IPS DF 6.9 (cell line): ENCODE data around the gene GRK4.

Experiments used
- DNase-seq: peaks from one replicate; pipeline ENCODE4 v3.0.0-alpha.2; 2013; ENCODE audit warnings: low read depth, low spot score
- H3K27ac ChIP-seq: one replicate; pipeline ENCODE4 v1.5.1; 2013; ENCODE audit warnings: low read length, control low read depth
- H3K27me3 ChIP-seq: 2 replicates; pipeline ENCODE4 v1.6.1; 2013; ENCODE audit warnings: mild to moderate bottlenecking, low read length; ENCODE audit not compliant: control insufficient read depth, insufficient read depth
- H3K36me3 ChIP-seq: 2 replicates; pipeline ENCODE4 v1.6.1; 2013; ENCODE audit warnings: low read length; ENCODE audit not compliant: control insufficient read depth, insufficient read depth
- H3K4me1 ChIP-seq: 2 replicates; pipeline ENCODE4 v1.6.1; 2013; ENCODE audit warnings: low read length; ENCODE audit not compliant: control insufficient read depth, insufficient read depth
- H3K4me3 ChIP-seq: 2 replicates; pipeline ENCODE4 v1.5.1; 2013; ENCODE audit warnings: mild to moderate bottlenecking, low read length
- H3K9me3 ChIP-seq: 2 replicates; pipeline ENCODE4 v1.6.1; 2013; ENCODE audit warnings: low read length, inconsistent platforms; ENCODE audit not compliant: control insufficient read depth, insufficient read depth
- WGBS: extraction: QIAGEN DNeasy Blood & Tissue Kit; methylation state at CpG from one replicate; pipeline ENCODE4 v1.1.7; 2013; ENCODE audit warnings: mixed read lengths, missing lambda C conversion rate; ENCODE audit not compliant: insufficient read length, insufficient coverage; 5-methylcytosine and 5-hydroxymethylcytosine counted together

The GRK4 gene

DNA sequence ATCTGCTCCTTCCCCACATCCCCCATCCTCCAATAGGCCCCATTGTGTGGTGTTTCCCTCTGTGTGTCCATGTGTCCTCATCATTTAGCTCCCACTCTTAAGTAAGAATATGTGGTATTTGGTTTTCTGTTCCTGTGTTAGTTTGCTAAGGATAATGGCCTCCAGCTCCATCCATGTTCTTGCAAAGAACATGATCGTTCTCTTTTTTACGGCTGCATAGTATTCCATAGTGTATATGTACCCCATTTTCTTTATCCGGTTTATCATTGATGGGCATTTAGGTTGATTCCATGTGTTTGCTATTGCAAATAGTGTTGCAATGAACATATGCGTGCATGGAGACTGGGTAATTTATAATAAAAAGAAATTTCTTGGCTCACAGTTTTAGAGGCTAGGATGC, 31.5 kb downstream of the GRK4 start:
- no peak for DNase-seq
- Histone ChIP-seq H3K4me3 (no peak overlapping the region), H3K27me3 (no peaks in the 10 kb centered on the region), H3K36me3 (no peaks in the 10 kb centered on the region), H3K4me1 (no peaks in the 10 kb centered on the region), H3K9me3 (no peaks in the 10 kb centered on the region), H3K27ac (no peak overlapping the region)
- no CpG with 5 or more reads among the region's 4 CpGs for WGBS

DNA sequence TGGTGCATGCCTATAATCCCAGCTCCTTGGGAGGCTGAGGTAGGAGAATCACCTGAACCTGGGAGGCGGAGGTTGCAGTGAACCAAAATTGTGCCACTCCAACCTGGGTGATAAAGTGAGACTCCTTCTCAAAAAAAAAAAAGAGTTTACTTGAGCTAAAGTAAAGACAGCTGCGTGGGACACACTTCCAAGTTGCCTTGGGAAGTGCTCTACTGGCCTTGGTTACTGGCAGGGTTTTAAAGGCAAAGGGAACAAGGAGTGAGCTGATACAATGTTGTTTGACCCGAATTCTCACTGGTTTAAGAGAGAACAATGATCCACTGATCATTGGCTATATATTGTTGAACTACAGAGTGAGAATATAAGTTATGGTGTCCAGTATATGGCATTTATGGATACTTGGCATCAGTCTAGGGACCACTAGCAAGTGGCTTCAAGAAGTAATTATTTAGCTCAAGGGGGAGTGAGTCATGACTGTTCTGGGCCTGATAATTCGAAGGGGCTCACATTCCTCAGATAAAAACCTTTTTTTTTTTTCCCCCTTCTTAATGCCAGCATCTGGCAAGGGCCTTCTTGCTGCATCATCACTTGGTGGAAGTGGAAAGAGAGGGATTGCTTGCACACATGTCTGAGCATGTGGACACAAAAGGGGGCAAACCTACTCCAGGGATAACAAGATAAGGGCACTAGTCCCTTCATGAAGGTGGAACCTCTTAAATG, 32.3 kb downstream of the GRK4 start:
- H3K27me3 ChIP-seq = no peaks in the 10 kb centered on the region
- H3K9me3 ChIP-seq = no peaks in the 10 kb centered on the region
- DNase-seq = no peak
- WGBS = no CpG with 5 or more reads among the region's 4 CpGs
- H3K27ac ChIP-seq = no peak overlapping the region
- H3K4me3 ChIP-seq = no peak overlapping the region
- H3K36me3 ChIP-seq = no peaks in the 10 kb centered on the region
- no peaks in the 10 kb centered on the region for H3K4me1 ChIP-seq

DNA sequence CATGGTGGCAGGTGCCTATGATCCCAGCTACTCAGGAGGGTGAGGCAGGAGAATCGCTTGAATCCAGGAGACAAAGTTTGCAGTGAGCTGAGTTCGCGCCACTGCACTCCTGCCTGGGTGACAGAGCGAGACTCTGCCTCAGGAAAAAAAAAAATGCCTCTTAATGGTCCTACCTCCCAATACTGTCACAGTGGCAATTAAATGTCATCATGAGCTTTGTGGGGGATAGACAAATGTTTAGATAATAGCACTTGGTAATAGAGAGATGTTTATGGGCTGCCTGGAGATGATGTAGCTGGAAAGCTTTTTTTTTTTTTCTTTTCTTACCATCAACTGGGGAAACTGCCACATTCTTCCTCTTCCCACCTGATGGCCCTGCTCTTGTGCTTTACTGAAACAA, 33.0 kb downstream of the GRK4 start:
- H3K27me3 ChIP-seq = no peaks in the 10 kb centered on the region
- H3K9me3 ChIP-seq = no peaks in the 10 kb centered on the region
- no peak overlapping the region for H3K27ac ChIP-seq
- no peak for DNase-seq
- no CpG with 5 or more reads among the region's 4 CpGs for WGBS
- no peak overlapping the region for H3K4me3 ChIP-seq
- no peaks in the 10 kb centered on the region for H3K36me3 ChIP-seq
- no peaks in the 10 kb centered on the region for H3K4me1 ChIP-seq

DNA sequence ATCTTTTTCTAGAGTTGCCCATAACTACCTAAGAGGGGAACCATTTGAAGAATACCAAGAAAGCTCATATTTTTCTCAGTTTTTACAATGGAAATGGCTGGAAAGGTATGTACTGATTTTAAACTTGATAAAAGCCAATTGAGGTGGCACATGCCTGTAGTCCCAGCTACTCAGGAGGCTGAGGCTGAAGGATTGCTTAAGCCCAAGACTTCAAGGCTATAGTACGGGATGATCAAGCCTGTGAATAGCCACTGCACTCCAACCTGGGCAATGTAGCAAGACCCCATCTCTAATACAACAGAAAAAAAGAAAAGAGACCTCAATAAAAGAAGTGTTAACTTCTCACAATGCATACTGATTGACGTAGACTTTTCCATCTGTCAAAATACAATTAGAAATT, 44.4 kb downstream of the GRK4 start:
- H3K27me3 ChIP-seq = no peaks in the 10 kb centered on the region
- no peaks in the 10 kb centered on the region for H3K9me3 ChIP-seq
- no peaks in the 10 kb centered on the region for H3K36me3 ChIP-seq
- no peak overlapping the region for H3K4me3 ChIP-seq
- no peaks in the 10 kb centered on the region for H3K4me1 ChIP-seq
- WGBS = no CpG with 5 or more reads among the region's 2 CpGs
- no peak for DNase-seq
- H3K27ac ChIP-seq = no peak overlapping the region

DNA sequence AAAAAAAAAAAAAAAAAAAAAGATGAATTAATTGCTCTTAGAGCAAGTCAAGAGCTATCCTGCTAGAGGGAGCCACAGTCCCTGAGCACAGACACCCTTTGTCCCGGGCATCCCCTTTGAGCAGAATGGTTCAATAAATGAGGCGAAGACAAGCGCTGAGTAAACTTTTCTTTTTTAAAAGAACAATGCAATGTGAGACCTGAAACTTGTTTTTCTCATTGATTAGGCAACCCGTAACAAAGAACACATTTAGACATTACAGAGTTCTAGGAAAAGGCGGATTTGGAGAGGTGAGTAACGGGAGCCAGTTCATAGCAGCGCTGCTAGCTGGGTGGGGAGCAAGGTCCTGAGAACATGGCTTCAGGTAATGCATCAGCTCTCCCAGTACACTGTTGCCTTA, 46.1 kb downstream of the GRK4 start:
- no peaks in the 10 kb centered on the region for H3K9me3 ChIP-seq
- H3K27ac ChIP-seq = no peak overlapping the region
- no peaks in the 10 kb centered on the region for H3K4me1 ChIP-seq
- H3K4me3 ChIP-seq = no peak overlapping the region
- H3K27me3 ChIP-seq = no peaks in the 10 kb centered on the region
- no peaks in the 10 kb centered on the region for H3K36me3 ChIP-seq
- peak; percentile 9 for DNase-seq
- no CpG with 5 or more reads among the region's 7 CpGs for WGBS

DNA sequence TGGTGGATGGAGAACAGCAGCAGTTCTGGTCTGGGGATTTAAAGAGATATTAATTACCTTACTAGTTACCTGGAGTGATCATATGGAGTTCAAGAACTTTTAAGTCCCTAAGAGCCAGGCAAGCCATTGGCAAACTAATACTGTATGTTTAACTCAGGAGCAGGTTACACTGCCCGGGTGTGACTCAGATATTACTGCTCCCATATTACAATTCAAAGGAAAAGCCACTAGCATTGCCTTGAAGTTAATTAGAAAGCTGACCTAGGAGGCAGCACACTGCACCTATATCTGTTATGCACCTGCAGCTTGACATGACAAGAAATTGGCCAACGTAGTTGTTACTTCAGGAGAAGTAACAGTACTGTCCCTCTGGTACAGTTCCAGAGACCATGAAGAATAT, 47.2 kb downstream of the GRK4 start:
- H3K36me3 ChIP-seq = no peaks in the 10 kb centered on the region
- no peaks in the 10 kb centered on the region for H3K4me1 ChIP-seq
- no CpG with 5 or more reads among the region's 2 CpGs for WGBS
- no peak overlapping the region for H3K27ac ChIP-seq
- DNase-seq = no peak
- no peaks in the 10 kb centered on the region for H3K27me3 ChIP-seq
- H3K9me3 ChIP-seq = no peaks in the 10 kb centered on the region
- H3K4me3 ChIP-seq = no peak overlapping the region

DNA sequence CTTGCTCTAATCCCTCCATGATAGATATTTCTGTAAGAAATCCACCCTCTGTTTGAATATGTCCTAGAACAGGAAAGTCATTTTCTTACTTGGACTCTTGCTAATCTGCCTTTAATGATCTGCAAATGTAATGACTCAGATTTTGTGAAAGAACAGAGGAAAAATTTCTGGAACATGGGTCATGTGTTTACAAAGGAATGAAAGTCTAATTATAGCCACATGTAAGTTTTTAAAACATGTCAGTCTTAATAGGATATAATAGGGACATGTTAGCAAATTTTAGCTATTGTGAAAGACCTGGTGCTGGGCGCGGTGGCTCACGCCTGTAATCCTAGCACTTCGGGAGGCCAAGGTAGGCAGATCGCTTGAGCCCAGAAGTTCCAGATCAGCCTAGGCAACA, 47.6 kb downstream of the GRK4 start:
- no CpG with 5 or more reads among the region's 5 CpGs for WGBS
- no peak overlapping the region for H3K4me3 ChIP-seq
- H3K4me1 ChIP-seq = no peaks in the 10 kb centered on the region
- DNase-seq = no peak
- no peaks in the 10 kb centered on the region for H3K27me3 ChIP-seq
- no peak overlapping the region for H3K27ac ChIP-seq
- H3K9me3 ChIP-seq = no peaks in the 10 kb centered on the region
- H3K36me3 ChIP-seq = no peaks in the 10 kb centered on the region

DNA sequence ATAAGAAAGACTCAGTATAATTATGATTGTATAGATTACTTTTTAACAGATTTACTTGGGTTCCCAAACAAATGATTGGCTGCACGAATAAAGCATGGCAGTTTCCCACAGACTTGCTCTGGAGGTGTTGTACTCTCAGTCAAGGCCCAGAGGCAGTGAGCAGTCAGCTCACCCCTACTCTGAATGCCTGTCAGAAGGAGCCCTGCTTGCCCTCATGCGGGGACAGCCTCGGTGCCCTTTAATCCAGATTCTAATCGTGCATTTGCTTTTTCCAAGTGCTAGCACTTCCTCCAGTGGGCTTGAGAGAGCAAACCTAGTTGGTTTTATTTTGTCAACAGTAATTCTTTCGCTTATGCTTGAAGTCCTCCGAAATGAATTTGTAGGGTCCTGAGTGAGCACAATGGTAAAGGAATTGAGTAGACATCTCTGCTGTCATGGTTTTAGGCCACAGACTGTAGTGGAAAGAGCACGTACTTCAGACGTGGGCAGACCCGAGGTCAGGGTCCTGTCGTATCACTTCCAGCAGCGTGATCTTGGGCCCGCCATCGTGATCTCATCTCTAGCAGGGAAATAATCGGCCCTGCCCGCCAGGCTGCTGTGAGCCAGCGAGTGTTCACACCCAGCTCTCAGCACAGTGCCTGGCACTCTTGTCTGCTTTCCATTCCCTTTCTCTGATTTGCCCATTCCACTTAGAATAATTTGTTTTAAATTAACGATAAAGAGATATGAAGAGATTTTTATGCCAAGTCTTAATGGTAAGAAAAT, 48.3 kb downstream of the GRK4 start:
- Histone ChIP-seq H3K4me3 (no peak overlapping the region), H3K4me1 (no peaks in the 10 kb centered on the region), H3K27ac (no peak overlapping the region), H3K27me3 (no peaks in the 10 kb centered on the region), H3K36me3 (no peaks in the 10 kb centered on the region), H3K9me3 (no peaks in the 10 kb centered on the region)
- DNase-seq = no peak
- WGBS = 100% methylated on average over 1 of the region's 17 CpGs

DNA sequence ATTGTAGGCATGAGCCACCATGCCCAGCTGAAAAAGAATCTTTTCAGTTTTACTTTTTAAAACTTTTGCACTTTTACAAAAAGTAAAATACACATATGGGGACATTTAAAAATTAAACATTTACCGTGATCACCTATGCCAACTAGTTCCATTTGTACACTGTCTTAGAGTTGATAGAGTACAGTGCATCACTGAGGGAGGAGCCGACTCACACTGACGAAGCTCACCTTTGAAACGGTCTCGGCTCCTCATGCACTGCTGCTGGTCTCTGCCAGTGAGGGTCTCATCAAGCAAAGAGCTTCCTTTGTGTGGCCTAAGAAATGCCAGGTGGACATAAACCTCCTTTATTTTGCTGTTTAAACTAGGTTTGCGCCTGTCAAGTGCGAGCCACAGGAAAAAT, 50.0 kb downstream of the GRK4 start:
- no CpG with 5 or more reads among the region's 7 CpGs for WGBS

DNA sequence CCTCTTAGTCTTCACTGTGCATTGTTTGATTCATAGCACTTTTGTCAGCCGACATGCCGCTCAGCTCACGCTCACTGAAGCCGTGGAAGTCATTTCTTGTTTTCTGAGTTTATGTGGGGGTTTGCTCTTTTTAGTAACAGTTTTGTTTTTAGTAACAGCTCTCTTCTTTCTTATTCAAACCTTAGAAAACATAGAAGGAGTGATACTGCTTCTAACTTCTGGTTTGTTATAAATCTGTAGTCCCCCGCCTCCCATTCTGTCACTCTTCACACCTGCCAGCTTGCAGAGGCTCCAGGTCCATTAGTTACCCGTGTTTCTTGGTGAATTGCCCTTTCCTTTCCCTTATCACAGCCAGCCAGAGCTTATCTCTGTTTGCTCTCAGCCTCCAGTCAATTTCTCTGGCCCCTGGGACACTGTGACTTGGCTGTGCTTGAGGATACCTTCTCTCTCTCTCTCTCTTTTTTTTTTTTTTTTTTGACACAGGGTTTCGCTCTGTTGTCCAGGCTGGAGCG, 50.5 kb downstream of the GRK4 start:
- no peaks in the 10 kb centered on the region for H3K9me3 ChIP-seq
- no CpG with 5 or more reads among the region's 8 CpGs for WGBS
- H3K27me3 ChIP-seq = no peaks in the 10 kb centered on the region
- no peak overlapping the region for H3K4me3 ChIP-seq
- H3K4me1 ChIP-seq = no peaks in the 10 kb centered on the region
- no peaks in the 10 kb centered on the region for H3K36me3 ChIP-seq
- no peak for DNase-seq
- no peak overlapping the region for H3K27ac ChIP-seq

More for the DNA sequence above, 50.0 kb downstream of the GRK4 start:
- Histone ChIP-seq H3K36me3 (no peaks in the 10 kb centered on the region), H3K27ac (no peak overlapping the region), H3K27me3 (no peaks in the 10 kb centered on the region), H3K4me3 (no peak overlapping the region), H3K9me3 (no peaks in the 10 kb centered on the region), H3K4me1 (no peaks in the 10 kb centered on the region)
- DNase-seq = no peak
